Fibroblast of gingiva (primary cell): Measurements from ENCODE around the gene FAM124A.

ENCODE experiments used
- DNase-seq: peaks from one replicate; pipeline ENCODE4 v3.0.0-alpha.2; 2011; ENCODE audit warnings: low read depth

Gene FAM124A

DNA sequence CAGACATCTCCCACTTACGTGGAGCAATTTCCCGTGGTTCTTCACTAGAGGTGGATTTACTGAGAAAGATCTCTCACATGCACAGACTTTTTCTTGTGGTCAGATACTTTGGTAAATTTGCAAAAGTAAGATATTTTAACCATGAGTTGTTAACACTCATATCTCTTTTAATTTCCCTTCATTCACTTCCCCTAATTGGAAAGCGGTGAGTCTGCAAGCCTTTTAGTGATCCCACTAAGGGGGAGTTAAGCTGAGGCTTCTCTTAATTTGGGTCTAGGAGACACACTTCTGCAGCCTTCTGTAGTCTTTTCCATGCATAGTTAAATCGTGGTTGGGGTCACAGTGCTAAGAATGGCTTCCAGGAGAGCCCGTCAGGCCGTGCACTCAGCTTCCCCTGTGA is 86.6 kb downstream of the FAM124A start:
- no peak for DNase-seq

DNA sequence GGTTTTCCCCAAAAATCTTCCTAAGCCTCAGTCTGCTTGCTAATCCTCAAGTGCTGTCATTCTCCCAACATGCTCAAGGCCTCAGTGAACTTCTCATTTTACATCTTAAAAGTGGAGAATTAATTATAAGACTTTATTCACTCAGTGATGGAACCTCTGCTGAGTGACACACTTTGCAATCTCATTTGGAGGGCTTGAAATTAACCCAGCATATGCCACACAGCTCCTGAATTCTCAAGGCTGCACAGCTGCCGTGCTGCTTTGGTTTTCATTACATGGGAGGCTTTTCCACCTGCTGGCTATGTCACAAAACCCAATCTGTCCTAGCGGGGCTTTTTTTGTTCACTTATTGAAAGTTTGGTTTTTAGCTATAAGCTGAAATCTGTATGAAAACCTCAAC is 89.0 kb downstream of the FAM124A start:
- no peak for DNase-seq

DNA sequence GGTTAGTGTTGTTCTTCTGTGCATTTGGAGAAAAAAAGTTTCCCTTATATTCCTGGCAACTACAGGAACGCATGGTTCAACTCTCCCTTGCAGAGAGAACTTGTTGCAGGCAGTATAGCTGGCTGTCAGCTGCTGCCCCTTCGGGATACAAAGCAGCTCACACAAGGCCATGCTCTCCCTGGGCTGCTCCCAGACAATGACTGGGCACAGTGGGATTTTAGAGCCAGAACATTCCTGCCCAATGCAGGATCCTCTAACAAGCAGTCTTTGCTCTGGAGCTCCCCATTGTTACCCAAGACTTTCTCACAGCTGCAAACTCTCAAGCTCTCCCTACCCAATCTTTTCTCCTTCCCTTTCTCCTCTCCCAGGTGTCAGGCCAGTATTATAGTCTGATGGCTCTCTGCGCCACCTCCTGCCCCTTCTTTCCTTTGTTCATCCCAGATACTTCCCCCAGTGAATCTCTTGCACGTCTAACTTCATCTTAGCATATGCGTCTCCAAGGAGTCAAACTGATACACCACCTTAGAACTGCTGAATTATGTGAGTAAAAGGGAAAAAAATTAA is 89.8 kb downstream of the FAM124A start:
- DNase-seq, result no peak

DNA sequence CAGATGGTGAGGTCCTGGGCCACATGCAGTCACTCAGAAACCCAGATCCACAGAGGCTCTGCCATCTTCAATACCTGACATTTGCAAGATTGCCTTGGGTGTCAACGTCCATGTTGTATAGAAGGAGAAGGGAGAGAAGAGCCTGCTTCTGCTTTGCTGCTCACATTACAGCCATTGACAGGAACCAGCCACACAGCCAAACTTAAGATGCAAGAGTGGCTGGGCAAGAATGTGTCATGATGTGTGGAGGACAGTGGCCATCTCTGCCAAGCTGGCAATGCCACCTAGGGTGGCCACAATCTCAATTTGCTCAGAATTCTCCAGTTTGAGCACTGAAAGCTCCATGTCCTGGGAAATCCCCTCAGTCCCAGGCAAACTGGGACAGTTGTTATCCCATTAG is 91.4 kb downstream of the FAM124A start:
- DNase-seq, result no peak

DNA sequence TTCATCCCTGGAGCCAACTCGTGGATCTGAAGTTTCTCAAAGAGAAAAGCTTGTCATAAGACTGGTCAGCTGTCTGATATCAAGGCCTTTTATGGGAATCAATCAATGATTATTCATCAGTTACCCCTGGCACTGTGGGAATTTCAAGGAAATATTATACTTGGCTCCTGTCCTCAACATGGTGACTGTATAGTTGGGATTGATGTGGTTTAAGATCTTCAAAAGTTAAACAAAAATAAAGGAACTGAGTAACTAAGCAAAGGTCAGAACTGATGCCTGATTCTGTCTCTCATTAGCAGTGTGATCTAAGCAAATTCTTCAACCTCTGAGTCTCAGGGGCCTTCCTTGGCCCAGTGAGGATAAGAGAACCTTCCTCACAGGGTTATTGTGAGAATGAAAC is 95.1 kb downstream of the FAM124A start:
- DNase-seq, result peak; percentile 48

DNA sequence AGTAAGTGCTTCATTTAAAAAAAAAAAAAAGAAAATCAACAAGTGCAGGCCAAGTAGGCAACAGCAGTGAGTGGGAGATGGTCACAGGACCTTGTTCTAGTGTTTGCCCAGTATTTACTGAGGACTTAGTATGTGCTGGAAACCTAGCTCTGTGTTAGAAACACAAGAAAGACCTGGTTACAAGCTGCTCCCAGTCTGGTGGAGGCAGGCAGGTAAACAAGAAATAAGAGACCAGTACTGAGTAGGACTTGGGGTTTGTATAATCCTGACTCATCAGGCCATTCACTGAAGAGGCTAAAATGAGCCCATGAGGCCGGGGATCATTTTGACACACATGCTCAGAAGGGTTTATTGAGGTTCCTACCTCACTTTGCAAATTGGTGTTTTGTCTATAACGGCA is 95.8 kb downstream of the FAM124A start:
- no peak for DNase-seq

DNA sequence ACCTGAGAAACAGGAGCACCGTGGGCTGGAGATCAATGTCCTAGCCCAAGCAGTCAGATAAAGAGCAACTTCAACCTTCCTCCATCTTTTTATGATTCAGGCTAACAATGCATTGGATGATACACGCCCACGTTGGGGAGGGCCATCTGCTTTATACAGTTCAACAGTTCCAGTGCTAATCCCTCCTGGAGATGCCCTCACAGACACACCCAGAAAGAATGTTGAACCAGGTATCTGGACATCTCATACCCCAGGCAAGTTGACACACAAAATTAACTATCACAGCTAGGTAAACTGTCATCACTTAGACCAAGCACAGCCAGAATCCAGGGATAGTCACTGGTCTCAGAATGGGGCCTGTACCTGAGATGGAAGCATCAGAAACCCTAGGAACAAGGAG is 96.7 kb downstream of the FAM124A start:
- DNase-seq, result no peak

DNA sequence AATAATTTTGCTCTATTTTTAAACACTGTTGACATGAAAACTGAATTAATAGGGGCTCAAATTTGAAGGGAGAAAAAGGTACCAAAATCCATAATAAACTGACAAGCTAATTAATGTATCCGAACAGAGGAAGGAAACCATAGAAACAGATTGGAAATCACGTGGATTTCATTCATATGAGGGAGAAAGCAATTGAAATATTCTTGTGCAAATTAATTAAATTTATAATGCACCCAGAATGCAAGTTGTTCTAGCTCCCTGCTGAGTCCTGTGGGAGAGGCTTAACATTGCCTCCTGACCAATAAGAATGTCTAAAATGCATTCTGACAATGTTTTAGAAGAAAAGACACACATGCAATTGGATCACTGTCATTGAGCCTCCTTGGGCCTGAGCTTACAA is 99.6 kb downstream of the FAM124A start:
- no peak for DNase-seq

DNA sequence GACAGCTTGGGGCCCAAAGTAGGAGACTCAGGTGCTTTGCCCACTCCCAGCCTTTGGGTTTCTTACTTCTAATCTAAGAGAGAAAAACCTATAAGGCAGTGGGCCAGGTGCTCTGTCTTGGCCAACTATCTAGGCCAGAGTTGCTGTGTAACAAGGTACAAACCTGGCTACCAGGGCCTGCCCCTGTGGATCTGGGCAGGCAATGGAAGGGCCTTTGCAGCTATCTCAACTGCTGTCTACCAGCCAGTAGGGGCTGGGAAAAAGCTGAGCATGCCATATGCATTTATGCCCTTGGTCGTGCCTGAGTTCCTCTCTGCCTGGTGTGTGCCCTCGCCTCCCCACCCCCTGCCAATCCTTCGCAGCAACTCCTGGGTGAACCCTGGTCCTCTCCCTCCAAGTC is 100.6 kb downstream of the FAM124A start:
- no peak for DNase-seq

DNA sequence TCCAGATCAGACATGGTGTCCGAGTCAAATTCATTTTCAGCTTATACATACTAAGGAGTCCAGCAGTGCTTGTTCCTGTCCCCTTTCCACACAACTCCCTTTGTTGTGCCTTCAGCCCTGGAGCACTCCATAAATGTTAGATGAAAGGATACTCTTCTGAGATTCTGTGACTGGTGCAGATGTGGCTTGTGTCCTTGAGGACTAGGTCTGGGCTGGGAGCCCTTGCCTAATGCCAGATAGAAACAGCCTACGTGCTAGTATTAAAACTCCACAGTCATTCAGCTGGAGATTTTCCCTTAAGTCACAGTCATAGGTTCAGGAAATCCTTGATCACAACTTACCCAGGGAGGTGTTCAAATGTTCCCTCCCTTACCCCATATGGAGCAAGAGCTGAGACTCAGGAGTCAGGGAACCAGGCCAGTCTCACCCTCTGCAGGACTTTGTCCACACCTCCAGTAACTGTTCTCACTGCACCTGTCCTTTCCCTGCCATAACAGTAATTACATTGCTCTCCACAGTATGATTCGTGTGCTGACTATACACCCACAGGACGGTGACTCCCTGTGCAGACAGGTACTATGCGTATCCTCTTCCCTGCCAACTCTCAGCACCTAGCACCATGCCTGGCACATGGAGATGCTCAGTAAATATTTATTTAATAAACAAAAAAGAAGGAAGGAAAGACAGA is 101.8 kb downstream of the FAM124A start:
- DNase-seq, result no peak

DNA sequence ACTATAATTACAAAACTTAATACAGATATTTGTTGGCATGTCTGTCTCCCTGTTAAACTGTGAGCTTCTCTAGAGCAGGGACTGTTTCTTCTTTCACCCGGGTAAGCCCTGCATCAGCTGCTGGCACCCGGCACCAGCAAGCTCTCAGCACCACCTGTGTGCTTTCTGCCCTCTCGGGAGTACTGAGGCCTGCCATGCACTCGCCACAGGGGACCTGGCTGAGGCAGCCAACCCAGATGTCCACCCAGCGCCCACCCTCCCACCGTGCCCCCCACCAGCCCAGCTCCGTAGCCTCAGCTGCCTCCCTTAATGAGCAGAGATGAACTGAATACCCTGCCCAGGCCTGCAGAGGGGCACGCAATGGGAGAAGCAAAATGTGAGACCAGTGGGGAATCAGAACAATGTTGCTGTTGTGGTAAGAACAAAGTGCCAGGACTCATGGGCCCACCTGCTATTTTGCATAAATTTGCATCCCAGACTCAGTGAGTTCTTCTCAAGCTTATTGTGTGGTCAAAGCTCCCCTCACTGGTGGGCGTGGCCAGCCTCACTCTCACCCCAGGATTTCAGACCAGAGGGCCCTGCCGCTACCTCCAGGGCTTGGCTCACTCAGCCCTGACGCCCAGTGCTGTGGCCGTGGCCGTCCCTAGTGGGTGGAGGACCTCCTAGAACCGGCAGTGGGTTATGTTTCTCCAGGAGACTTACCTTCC is 102.7 kb downstream of the FAM124A start:
- no peak for DNase-seq

DNA sequence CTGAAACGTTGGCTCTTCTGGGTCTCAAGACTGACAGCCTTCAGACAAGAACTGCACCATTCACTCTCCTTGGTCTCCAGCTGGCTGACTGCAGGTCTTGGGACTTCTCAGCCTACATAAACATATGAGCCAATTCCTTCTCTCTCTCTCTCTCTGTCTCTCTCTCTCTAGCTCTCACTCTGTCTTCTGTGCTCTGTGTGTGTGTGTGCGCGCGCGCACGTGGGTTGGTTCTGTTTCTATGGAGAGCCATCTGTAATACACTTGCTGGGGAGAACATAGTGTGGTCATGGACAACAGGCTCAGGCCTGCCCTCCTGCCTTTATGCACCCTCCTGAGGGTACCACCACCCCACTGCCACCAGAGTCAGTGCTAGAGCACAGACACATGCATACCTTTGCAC is 103.6 kb downstream of the FAM124A start:
- no peak for DNase-seq

DNA sequence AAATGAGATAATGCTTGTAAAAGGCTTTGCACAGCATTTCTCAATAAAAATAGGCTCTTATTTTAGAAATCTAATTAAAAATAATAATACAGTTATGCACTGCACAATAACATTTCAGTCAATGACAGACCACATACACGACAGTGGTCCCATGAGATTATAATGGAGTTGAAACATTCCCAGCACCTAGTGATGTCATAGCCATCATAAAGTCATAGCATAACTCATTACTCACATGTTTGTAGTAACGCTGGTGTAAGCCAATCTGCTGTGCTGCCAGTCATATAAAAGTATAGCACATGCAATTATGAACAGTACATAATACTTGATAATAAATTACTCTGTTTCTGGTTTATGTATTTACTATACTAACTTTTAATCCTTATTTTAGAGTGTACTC is 104.6 kb downstream of the FAM124A start:
- no peak for DNase-seq

DNA sequence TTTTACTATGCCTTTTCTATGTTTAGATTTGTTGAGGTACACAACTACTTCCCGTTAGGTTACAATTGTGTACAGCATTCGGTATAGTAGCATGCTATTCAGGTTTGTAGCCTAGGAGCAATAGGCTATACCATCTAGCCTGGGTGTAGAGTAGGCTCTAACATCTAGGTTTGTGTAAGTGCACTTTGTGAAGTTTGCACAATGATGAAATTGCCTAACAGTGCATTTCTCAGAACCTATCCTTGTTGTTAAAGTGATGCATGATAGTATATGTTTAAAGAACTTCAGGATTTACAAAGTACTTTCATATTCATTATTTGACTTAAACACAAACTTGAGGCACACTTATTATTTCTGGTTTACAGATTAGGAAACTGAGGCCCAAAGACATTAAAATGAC is 105.8 kb downstream of the FAM124A start:
- no peak for DNase-seq

DNA sequence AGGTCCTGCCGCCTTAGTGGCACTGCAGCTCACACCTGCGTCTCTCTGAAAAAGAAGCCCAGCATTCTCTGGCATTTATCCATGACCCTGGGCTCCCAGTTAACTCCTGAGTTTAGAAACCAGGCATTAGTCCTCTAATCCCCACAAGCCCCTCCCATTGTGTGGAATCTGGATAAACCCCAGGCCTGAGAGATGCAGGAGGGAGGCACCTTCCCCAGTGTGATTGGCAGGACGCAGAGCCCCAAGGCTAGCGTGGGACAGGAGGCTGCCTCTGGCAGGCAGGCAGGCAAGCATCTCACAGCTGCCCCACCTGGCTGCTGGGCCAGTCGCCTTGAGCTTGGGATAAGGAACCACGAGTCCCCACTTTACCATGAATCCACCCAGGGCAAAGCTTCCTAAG is 106.3 kb downstream of the FAM124A start:
- no peak for DNase-seq

DNA sequence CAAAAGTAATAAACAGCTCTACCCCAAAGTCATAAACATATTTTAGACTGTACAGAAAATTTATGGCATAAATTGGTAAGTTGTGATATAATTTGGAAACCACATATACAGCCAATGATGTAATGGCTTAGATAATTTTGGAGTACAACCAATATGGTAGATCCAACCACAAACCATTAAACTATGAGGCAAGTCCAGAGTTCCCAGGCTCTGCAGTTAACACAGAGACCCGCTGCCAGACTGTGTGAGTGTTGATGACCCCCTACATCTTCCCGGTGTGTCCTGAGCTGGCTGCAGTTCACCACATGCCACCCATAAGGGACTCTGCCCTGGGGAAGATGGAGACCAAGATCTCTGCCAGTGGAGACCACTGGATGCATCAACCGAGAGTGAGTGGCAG is 107.4 kb downstream of the FAM124A start:
- no peak for DNase-seq

DNA sequence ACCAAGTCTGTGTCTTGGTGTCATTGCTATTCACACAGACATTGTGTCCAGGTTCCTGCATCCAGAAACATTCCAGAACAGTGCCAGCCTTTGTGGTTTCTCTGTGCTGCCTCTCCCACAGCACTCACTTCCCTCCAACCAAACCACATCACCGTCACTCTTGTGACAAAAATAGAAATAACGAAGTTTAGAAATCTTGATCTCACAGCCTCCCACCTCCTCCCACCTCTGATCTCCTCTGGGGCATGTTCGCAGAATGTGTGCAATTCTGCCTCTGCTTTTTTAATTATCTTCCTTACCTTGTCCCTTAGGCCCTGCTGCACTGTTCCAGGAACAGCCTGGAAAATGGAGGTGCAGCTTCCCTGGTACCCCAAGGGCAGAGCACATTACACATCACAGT is 108.6 kb downstream of the FAM124A start:
- peak; percentile 18 for DNase-seq

DNA sequence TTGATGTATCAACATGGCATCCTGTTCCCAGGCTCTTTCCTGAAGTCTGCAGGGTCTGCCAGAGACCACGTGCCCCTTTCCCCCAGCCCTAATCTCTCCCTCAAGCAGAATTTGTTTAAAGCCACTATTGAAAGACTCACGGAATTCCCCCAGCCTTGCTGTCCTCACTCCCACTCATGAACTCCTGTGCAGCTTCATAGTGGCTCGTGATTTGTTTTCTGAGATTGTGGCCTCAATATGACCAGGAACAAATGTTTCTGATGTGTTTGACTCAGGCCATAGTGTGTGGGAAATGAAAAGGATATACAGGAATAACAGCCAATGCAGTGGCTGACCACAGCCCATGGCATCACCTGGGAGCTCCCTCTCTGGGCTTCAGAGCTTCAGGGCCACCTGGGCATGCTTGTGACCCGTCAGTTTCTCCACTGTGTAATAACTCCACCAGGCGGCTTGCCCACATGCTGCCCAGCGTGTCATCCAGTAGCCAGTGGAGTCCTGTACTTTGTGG is 109.2 kb downstream of the FAM124A start:
- no peak for DNase-seq

DNA sequence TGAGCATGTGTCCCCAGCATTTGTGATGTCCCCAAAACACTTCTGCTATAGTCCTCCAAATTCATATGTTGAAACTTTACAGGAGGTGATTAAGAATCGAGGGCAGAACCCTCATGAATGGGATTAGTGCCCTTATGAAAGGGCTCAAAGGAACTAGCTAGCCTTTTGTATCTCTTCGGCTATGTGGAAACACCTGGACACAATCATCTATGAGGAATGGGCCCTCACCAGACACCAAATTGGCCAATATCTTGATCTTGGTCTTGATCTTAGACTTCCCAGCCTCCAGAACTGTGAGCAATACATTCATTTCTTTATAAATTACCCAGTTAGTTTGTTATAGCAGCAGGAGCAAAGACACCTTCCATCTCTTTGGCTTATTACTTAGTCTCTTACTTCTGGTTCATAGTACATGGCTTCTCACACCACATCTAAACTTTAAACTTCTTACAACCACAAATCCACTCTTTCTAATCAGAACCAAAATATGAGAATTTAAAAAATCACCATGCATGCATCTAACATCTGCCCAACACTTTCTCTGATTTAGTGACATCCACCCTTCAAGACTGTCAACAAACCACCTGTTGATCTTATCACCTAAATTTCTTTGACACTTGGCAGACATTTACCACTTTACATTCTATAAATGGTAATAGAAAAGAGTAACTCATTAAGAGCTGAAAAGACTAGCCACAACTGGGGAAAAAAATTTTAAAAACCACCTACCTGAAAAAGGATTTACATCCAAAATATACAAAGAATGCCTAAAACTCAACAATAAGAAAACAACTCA is 110.6 kb downstream of the FAM124A start:
- DNase-seq, result no peak

DNA sequence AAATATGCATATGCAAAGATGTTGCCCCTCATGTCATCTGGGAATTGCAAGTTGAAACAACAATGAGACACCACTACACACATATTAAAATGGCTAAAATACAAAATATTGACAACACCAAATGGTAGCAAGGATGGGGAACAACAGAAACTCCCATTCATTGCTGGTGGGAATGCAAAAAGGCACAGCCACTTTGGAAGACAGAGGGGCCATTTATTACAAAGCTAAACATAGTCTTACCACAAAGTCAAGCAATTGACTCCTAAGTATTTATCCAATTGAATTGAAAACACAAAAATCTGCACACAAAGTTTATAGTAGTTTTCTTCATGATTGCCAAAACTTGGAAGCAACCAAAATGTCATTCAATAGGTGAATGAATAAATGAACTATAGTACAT is 111.2 kb downstream of the FAM124A start:
- DNase-seq, result no peak

DNA sequence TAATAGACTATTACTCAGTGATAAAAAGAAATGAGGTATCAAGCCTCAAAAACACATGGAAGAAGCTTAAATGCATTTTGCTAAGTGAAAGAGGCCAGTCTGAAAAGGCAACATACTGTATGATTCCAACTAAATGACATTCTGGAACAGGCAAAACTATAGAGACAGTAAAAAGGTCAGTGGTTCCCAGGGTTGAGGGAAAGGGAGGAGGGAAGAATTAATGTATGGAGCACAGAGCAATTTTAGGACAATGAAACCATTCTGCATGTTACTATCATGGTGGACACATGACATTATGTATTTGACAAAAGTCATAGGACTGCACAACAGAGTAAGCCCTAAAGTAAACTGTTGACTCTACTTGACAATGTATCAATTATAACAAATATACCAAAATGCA is 111.6 kb downstream of the FAM124A start:
- no peak for DNase-seq
